Measurements from ENCODE around the gene MYBBP1A.

Gene MYBBP1A

DNA sequence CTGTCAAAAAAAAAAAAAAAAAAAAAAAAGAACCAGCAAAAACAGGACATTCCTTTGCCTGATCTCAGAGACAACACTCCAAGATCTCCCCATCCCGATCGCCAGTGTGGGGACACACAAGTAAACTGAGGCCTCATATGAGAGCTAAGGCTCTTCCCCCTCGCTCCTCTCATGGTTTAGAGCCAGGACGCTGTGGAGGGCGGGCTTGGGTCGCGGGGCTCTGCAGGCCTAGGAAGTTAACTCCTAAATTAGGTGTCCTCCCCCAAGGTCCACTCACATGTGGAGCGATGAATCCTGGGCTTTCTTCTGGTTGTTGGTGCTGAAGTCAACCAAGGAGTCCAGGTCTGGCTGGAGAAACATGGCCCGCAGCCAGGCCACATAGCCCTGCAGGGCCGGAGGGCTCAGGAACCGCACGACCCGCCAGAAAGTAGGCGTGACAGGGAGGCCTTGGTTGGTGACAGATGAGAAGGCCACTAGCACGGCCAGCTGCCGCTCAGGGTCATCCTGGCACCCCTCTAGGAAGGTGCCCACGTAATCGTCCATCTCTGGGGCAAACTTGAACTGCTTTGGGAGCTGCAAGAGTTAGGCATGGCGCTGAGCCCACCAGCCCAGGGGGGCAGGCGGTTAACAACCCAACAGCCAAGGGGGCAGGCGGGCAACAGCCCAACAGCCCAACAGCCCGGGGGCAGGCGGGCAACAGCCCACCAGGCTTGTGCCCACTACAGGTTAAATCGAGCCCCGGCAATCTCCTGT lies 5.2 kb downstream of the MYBBP1A start:
- Histone ChIP-seq H3K27ac (replicated peaks) (no peak overlapping the region), H3K27me3 (ENCODE audit: insufficient read depth, poor library complexity, severe bottlenecking) (no peaks in the 10 kb centered on the region), H3K4me3 (replicated peaks; ENCODE audit: insufficient read depth, low read length) (no peak overlapping the region)
- no peak for TF ChIP-seq SPI1 (IDR thresholded peaks at IDR 0.05; ENCODE audit: borderline replicate concordance, low read depth)
- TF ChIP-seq, protein P1, sequence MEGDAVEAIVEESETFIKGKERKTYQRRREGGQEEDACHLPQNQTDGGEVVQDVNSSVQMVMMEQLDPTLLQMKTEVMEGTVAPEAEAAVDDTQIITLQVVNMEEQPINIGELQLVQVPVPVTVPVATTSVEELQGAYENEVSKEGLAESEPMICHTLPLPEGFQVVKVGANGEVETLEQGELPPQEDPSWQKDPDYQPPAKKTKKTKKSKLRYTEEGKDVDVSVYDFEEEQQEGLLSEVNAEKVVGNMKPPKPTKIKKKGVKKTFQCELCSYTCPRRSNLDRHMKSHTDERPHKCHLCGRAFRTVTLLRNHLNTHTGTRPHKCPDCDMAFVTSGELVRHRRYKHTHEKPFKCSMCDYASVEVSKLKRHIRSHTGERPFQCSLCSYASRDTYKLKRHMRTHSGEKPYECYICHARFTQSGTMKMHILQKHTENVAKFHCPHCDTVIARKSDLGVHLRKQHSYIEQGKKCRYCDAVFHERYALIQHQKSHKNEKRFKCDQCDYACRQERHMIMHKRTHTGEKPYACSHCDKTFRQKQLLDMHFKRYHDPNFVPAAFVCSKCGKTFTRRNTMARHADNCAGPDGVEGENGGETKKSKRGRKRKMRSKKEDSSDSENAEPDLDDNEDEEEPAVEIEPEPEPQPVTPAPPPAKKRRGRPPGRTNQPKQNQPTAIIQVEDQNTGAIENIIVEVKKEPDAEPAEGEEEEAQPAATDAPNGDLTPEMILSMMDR (IDR thresholded peaks at IDR 0.05; ENCODE audit: insufficient read depth, low read length): no peak
- TF ChIP-seq, protein P2, sequence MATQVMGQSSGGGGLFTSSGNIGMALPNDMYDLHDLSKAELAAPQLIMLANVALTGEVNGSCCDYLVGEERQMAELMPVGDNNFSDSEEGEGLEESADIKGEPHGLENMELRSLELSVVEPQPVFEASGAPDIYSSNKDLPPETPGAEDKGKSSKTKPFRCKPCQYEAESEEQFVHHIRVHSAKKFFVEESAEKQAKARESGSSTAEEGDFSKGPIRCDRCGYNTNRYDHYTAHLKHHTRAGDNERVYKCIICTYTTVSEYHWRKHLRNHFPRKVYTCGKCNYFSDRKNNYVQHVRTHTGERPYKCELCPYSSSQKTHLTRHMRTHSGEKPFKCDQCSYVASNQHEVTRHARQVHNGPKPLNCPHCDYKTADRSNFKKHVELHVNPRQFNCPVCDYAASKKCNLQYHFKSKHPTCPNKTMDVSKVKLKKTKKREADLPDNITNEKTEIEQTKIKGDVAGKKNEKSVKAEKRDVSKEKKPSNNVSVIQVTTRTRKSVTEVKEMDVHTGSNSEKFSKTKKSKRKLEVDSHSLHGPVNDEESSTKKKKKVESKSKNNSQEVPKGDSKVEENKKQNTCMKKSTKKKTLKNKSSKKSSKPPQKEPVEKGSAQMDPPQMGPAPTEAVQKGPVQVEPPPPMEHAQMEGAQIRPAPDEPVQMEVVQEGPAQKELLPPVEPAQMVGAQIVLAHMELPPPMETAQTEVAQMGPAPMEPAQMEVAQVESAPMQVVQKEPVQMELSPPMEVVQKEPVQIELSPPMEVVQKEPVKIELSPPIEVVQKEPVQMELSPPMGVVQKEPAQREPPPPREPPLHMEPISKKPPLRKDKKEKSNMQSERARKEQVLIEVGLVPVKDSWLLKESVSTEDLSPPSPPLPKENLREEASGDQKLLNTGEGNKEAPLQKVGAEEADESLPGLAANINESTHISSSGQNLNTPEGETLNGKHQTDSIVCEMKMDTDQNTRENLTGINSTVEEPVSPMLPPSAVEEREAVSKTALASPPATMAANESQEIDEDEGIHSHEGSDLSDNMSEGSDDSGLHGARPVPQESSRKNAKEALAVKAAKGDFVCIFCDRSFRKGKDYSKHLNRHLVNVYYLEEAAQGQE (IDR thresholded peaks at IDR 0.05; ENCODE audit: insufficient replicate concordance, low read depth): no peak
- TF ChIP-seq GABPA (IDR thresholded peaks at IDR 0.05; ENCODE audit: low read depth): no peak
- TF ChIP-seq POLR2AphosphoS5 (IDR thresholded peaks at IDR 0.05; ENCODE audit: low read depth): no peak
- no peak for DNase-seq (ENCODE audit: low read depth in 1 of 2, low spot score in 1 of 2)

DNA sequence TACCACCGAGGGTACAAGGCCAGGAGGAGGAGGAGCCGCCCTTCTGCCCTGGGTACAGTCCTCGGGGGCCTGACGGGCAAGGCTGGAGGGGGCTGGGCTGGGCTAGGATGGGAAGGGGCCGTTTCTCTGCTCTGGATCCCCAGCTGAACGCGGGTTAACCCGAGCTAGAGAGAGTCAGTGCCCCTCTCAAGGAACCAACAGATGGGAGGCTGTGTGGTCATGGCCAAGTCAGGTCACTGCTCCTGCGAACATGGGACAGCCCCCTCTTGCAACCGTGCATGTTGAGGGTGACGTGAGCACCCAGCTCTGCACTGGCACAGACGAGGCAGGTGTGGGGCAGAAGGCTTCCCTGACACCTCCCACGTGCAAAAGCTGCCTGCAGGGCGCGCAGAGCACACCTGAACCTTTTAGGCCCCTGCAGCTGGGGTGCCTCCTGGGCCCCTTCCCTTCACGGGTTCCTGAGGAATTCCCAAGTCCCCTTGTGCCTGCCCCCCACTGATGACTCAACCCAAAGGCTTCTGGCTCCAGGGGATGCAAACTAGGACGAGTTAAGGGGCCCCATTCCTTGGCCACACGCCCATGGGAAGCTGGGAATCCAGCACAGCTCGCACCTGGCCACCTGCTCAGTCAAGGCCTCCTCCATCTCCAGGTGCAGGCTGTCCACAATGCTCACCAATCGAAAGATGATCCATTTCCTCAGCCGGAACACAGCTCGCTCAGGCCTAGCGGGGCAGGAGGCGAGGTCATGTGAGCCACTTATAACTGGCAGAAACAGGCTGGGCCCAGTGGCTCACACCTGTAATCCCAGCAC lies 6.3 kb downstream of the MYBBP1A start:
- TF ChIP-seq POLR2AphosphoS5 (IDR thresholded peaks at IDR 0.05; ENCODE audit: low read depth): no peak
- TF ChIP-seq GABPA (IDR thresholded peaks at IDR 0.05; ENCODE audit: low read depth): no peak
- TF ChIP-seq SPI1 (IDR thresholded peaks at IDR 0.05; ENCODE audit: borderline replicate concordance, low read depth): no peak
- TF ChIP-seq, protein P2 (IDR thresholded peaks at IDR 0.05; ENCODE audit: insufficient replicate concordance, low read depth): no peak
- TF ChIP-seq, protein P1 (IDR thresholded peaks at IDR 0.05; ENCODE audit: insufficient read depth, low read length): no peak
- H3K4me3 ChIP-seq (replicated peaks; ENCODE audit: insufficient read depth, low read length): no peak overlapping the region
- no peaks in the 10 kb centered on the region for H3K27me3 ChIP-seq (ENCODE audit: insufficient read depth, poor library complexity, severe bottlenecking)
- DNase-seq (ENCODE audit: low read depth in 1 of 2, low spot score in 1 of 2): no peak
- no peak overlapping the region for H3K27ac ChIP-seq (replicated peaks)

DNA sequence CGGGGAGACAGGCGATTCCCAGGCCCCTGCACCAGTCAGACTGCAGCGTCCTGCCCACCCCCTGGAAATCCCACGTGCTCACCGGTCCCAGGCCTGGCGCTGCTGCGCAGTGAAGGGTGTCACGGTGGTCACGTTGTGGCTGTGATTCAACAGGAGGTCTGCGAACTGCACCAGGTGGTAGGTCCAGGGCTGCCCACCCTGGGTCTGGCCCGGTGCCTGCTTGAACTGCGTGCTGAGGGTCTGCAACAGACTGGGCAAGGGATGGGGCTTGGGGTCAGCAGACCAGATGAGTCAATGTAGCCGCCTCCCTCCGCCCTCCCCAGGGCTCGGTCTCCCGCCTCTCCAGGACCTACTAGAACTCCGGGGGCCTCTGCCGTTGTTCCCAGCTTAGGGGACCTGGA lies 7.1 kb downstream of the MYBBP1A start:
- H3K27ac ChIP-seq (replicated peaks): no peak overlapping the region

More for the DNA sequence above, 7.1 kb downstream of the MYBBP1A start:
- no peaks in the 10 kb centered on the region for H3K27me3 ChIP-seq (ENCODE audit: insufficient read depth, poor library complexity, severe bottlenecking)
- H3K4me3 ChIP-seq (replicated peaks; ENCODE audit: insufficient read depth, low read length): no peak overlapping the region
- no peak for DNase-seq (ENCODE audit: low read depth in 1 of 2, low spot score in 1 of 2)
- TF ChIP-seq, protein P2 (IDR thresholded peaks at IDR 0.05; ENCODE audit: insufficient replicate concordance, low read depth): no peak
- TF ChIP-seq POLR2AphosphoS5 (IDR thresholded peaks at IDR 0.05; ENCODE audit: low read depth): no peak
- no peak for TF ChIP-seq GABPA (IDR thresholded peaks at IDR 0.05; ENCODE audit: low read depth)
- TF ChIP-seq SPI1 (IDR thresholded peaks at IDR 0.05; ENCODE audit: borderline replicate concordance, low read depth): no peak
- TF ChIP-seq, protein P1 (IDR thresholded peaks at IDR 0.05; ENCODE audit: insufficient read depth, low read length): no peak
